GM21367 (cell line): ENCODE results near the gene STXBP1.

Source experiments
- ATAC-seq: cut with Tn5 transposase; IDR thresholded peaks from one replicate; pipeline ENCODE4 v1.9.1; 2021; ENCODE audit not compliant: unreplicated experiment

The STXBP1 gene

GRCh38 chr9:127651697-127652610, 39.9 kb downstream of the STXBP1 start:
- ATAC-seq = no peak

- no peak for ATAC-seq
Observed at GRCh38 chr9:127652733-127653132, 40.7 kb downstream of the STXBP1 start.

- ATAC-seq = no peak
Observed at GRCh38 chr9:127654619-127655018, 42.5 kb downstream of the STXBP1 start.

GRCh38 chr9:127658428-127658827, 46.4 kb downstream of the STXBP1 start:
- ATAC-seq = no peak

GRCh38 chr9:127660886-127661741, 49.0 kb downstream of the STXBP1 start:
- no peak for ATAC-seq

GRCh38 chr9:127662617-127663016, 50.5 kb downstream of the STXBP1 start:
- ATAC-seq = no peak

- no peak for ATAC-seq
Observed at GRCh38 chr9:127664324-127664677, 52.2 kb downstream of the STXBP1 start.

- ATAC-seq = no peak
Observed at GRCh38 chr9:127664678-127665507, 52.8 kb downstream of the STXBP1 start.

GRCh38 chr9:127667127-127667844, 55.2 kb downstream of the STXBP1 start:
- no peak for ATAC-seq

- ATAC-seq = no peak
Observed at GRCh38 chr9:127667906-127668305, 55.8 kb downstream of the STXBP1 start.

GRCh38 chr9:127673234-127673633, 61.2 kb downstream of the STXBP1 start:
- ATAC-seq = no peak

- ATAC-seq = no peak
Observed at GRCh38 chr9:127676638-127677037, 64.6 kb downstream of the STXBP1 start.

GRCh38 chr9:127679506-127679905, 67.4 kb downstream of the STXBP1 start:
- no peak for ATAC-seq

GRCh38 chr9:127680226-127680625, 68.1 kb downstream of the STXBP1 start:
- no peak for ATAC-seq

GRCh38 chr9:127680846-127681245, 68.8 kb downstream of the STXBP1 start:
- ATAC-seq = no peak

- no peak for ATAC-seq
Observed at GRCh38 chr9:127682351-127683136, 70.5 kb downstream of the STXBP1 start.

- no peak for ATAC-seq
Observed at GRCh38 chr9:127683723-127684122, 71.6 kb downstream of the STXBP1 start.

- no peak for ATAC-seq
Observed at GRCh38 chr9:127684576-127684975, 72.5 kb downstream of the STXBP1 start.
